A673 (cell line): Measurements from ENCODE around the gene LRRC4C.

ENCODE experiments used
- EZH2 ChIP-seq: fragments of 200-600 bp; sonication (generic); IDR thresholded peaks from 2 replicates; pipeline ENCODE4 v1.6.1; 2017; ENCODE audit warnings: borderline replicate concordance, low read depth, mild to moderate bottlenecking, mixed read lengths, antibody characterized with exemption, low read length; ENCODE audit not compliant: poor library complexity, severe bottlenecking
- TF ChIP-seq, protein P1 (sequence below): fragments of 300-800, 200-600 bp; sonication (generic); conservative IDR thresholded peaks from 2 replicates; pipeline ENCODE4 v1.5.1; 2017; ENCODE audit warnings: low read depth, mild to moderate bottlenecking, antibody characterized with exemption, low read length, moderate library complexity, mixed read lengths

GRCh38 chr11:40323241-40323640 is 1136.2 kb downstream of the LRRC4C start:
- TF ChIP-seq, protein P1, sequence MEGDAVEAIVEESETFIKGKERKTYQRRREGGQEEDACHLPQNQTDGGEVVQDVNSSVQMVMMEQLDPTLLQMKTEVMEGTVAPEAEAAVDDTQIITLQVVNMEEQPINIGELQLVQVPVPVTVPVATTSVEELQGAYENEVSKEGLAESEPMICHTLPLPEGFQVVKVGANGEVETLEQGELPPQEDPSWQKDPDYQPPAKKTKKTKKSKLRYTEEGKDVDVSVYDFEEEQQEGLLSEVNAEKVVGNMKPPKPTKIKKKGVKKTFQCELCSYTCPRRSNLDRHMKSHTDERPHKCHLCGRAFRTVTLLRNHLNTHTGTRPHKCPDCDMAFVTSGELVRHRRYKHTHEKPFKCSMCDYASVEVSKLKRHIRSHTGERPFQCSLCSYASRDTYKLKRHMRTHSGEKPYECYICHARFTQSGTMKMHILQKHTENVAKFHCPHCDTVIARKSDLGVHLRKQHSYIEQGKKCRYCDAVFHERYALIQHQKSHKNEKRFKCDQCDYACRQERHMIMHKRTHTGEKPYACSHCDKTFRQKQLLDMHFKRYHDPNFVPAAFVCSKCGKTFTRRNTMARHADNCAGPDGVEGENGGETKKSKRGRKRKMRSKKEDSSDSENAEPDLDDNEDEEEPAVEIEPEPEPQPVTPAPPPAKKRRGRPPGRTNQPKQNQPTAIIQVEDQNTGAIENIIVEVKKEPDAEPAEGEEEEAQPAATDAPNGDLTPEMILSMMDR: no peak
- no peak for TF ChIP-seq EZH2
